ENCODE results near the gene AMPD2. TPM values are rescaled to one million over a fixed set of nuclear protein-coding genes. Genes with fewer than 3 reads are reported as not detected.

AMPD2 gene
- total and polyA plus RNA-seq, 4 donors, result 19.2 to 87.4 (median 22.7) TPM

GRCh38 chr1:109639063-109639840 lies 19.6 kb downstream of the AMPD2 start:
- Histone ChIP-seq H3K4me3 (ENCODE audit: low read depth in 1 of 3, low read length in 3 of 3) (no peak overlapping the region), H3K9ac (ENCODE audit: low read depth in 1 of 2, low read length in 2 of 2) (no peak overlapping the region), H3K4me1 (ENCODE audit: control insufficient read depth in 4 of 4, insufficient read depth in 4 of 4, low read length in 3 of 4) (peaks cover 5 to 9% (median 6%) of the 10 kb centered on the region in 4 donors), H3K36me3 (ENCODE audit: control insufficient read depth in 4 of 4, insufficient read depth in 3 of 4, low read depth in 1 of 4, low read length in 3 of 4) (no peaks in the 10 kb centered on the region), H3K27me3 (ENCODE audit: control insufficient read depth in 4 of 4, insufficient read depth in 4 of 4, low read length in 3 of 4) (no peaks in the 10 kb centered on the region), H3K27ac (ENCODE audit: low read depth in 1 of 2, low read length in 2 of 2) (no peak overlapping the region), H3K9me3 (ENCODE audit: control insufficient read depth in 4 of 4, low read length in 3 of 4) (no peaks in the 10 kb centered on the region)
- 88% methylated on average over 9 of the region's 9 CpGs for WGBS
- DNase-seq (ENCODE audit: low spot score), result no peak
- TF ChIP-seq, protein P1, sequence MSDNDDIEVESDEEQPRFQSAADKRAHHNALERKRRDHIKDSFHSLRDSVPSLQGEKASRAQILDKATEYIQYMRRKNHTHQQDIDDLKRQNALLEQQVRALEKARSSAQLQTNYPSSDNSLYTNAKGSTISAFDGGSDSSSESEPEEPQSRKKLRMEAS (IDR thresholded peaks at IDR 0.05), result no peak
- TF ChIP-seq FOXA1 (IDR thresholded peaks at IDR 0.05) (no peak), SP1 (IDR thresholded peaks at IDR 0.05) (no peak), TAF1 (conservative IDR thresholded peaks at IDR 0.05) (no peak), RXRA (IDR thresholded peaks at IDR 0.05) (no peak), NR2F2 (IDR thresholded peaks at IDR 0.05) (no peak), RAD21 (IDR thresholded peaks at IDR 0.05) (no peak), HNF4A (conservative IDR thresholded peaks at IDR 0.05) (no peak), GABPA (IDR thresholded peaks at IDR 0.05 in 1 of 2, conservative IDR thresholded peaks at IDR 0.05 in 1 of 2) (no peak), JUND (IDR thresholded peaks at IDR 0.05) (no peak), EGR1 (IDR thresholded peaks at IDR 0.05; ENCODE audit: low read depth in 2 of 2) (no peak), HNF4G (IDR thresholded peaks at IDR 0.05) (no peak), FOXA2 (IDR thresholded peaks at IDR 0.05) (no peak)
- TF ChIP-seq, protein P2, sequence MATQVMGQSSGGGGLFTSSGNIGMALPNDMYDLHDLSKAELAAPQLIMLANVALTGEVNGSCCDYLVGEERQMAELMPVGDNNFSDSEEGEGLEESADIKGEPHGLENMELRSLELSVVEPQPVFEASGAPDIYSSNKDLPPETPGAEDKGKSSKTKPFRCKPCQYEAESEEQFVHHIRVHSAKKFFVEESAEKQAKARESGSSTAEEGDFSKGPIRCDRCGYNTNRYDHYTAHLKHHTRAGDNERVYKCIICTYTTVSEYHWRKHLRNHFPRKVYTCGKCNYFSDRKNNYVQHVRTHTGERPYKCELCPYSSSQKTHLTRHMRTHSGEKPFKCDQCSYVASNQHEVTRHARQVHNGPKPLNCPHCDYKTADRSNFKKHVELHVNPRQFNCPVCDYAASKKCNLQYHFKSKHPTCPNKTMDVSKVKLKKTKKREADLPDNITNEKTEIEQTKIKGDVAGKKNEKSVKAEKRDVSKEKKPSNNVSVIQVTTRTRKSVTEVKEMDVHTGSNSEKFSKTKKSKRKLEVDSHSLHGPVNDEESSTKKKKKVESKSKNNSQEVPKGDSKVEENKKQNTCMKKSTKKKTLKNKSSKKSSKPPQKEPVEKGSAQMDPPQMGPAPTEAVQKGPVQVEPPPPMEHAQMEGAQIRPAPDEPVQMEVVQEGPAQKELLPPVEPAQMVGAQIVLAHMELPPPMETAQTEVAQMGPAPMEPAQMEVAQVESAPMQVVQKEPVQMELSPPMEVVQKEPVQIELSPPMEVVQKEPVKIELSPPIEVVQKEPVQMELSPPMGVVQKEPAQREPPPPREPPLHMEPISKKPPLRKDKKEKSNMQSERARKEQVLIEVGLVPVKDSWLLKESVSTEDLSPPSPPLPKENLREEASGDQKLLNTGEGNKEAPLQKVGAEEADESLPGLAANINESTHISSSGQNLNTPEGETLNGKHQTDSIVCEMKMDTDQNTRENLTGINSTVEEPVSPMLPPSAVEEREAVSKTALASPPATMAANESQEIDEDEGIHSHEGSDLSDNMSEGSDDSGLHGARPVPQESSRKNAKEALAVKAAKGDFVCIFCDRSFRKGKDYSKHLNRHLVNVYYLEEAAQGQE (IDR thresholded peaks at IDR 0.05), result no peak

- TF ChIP-seq RXRA (IDR thresholded peaks at IDR 0.05) (no peak), GABPA (IDR thresholded peaks at IDR 0.05 in 1 of 2, conservative IDR thresholded peaks at IDR 0.05 in 1 of 2) (no peak), ATF3 (IDR thresholded peaks at IDR 0.05) (no peak)
- TF ChIP-seq, protein P2 (IDR thresholded peaks at IDR 0.05), result no peak
- TF ChIP-seq, protein P1 (IDR thresholded peaks at IDR 0.05), result no peak
- H3K36me3 ChIP-seq (ENCODE audit: control insufficient read depth in 4 of 4, insufficient read depth in 3 of 4, low read depth in 1 of 4, low read length in 3 of 4), result no peaks in the 10 kb centered on the region
- WGBS, result 51% methylated on average over 6 of the region's 6 CpGs
- H3K9ac ChIP-seq (ENCODE audit: low read depth in 1 of 2, low read length in 2 of 2), result no peak overlapping the region
- DNase-seq (ENCODE audit: low spot score), result no peak
- no peaks in the 10 kb centered on the region for H3K9me3 ChIP-seq (ENCODE audit: control insufficient read depth in 4 of 4, low read length in 3 of 4)
- no peak overlapping the region for H3K27ac ChIP-seq (ENCODE audit: low read depth in 1 of 2, low read length in 2 of 2)
- H3K4me1 ChIP-seq (ENCODE audit: control insufficient read depth in 4 of 4, insufficient read depth in 4 of 4, low read length in 3 of 4), result peaks cover 5 to 9% (median 6%) of the 10 kb centered on the region in 4 donors
- H3K27me3 ChIP-seq (ENCODE audit: control insufficient read depth in 4 of 4, insufficient read depth in 4 of 4, low read length in 3 of 4), result no peaks in the 10 kb centered on the region
- H3K4me3 ChIP-seq (ENCODE audit: low read depth in 1 of 3, low read length in 3 of 3), result no peak overlapping the region
Observed at GRCh38 chr1:109639841-109640184, 20.2 kb downstream of the AMPD2 start.

Data from liver (tissue), 9 donors.